ENCODE results near the gene SETD1B. TPM values are rescaled to one million over a fixed set of nuclear protein-coding genes. Genes with fewer than 3 reads are reported as not detected.

Gene SETD1B
- total RNA-seq, 1 donor from 2014 or later = 32.0 TPM

DNA sequence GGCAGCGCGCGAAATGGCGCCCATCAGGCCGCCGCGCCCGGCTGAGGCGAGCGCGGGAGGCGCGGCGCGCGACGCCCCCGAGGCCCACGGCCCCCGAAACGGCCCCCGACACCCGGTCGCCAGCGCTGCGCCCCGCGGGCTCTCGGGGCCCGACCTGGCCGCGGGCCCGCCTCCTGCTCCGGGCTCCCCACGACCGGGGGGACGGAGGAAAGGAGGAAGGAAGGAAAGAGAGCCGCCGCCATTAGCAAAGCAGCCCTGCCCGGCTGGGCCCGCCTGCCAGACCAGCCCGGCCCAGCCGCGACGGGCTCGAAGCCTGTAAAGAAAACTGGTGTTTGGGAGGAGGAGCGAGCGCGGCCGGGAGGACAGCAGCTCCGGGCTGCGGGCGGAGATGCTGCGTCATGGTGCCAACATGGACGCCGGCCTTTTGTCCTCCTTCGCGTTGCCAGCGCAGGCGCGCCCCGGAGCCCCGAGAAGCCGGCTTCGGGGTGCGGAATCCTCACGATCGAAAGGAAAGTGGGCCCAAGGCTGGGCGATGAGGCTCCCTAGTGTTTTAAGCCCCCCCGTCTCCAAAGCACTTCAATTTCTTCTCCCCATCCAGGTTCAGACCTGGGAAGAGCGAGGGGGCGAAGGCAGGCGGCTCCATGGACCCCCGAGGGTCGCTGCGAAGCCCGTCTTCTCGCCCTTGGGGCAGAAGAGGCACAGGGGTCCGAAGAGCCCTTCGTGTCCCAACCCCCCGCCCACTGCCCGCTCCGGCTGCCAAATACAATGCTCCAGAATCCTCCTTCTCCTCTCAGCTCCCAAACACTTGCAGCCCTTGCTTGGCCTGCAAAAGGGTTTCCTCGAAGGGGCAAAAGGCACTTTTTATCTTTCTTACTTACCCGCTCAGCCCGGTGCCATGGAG lies 2.9 kb upstream of the SETD1B start:
- DNase-seq (ENCODE audit: low spot score) = peak; percentile 66
- Mint-ChIP-seq H3K9me3 (no peaks in the 10 kb centered on the region), H3K4me3 (peak overlapping the region; percentile 87), H3K27me3 (ENCODE audit: insufficient read depth) (peaks cover 2% of the 10 kb centered on the region), H3K4me1 (ENCODE audit: low read depth) (peaks cover 32% of the 10 kb centered on the region), H3K27ac (peak overlapping the region; percentile 97), H3K36me3 (ENCODE audit: low read depth) (peaks cover 22% of the 10 kb centered on the region)
- intact Hi-C loops (cut with micrococcal nuclease) = loop anchor here (5.0 to 10.0 kb wide), 3 partner anchors 396 to 1266 kb away; partner anchors contain the start of genes HCAR1, RNF10 and RNF34

GRCh38 chr12:121801595-121802484 lies 2.0 kb upstream of the SETD1B start:
- peaks cover 40% of the 10 kb centered on the region for H3K4me1 Mint-ChIP-seq (ENCODE audit: low read depth)
- peak overlapping the region; percentile 87 for H3K4me3 Mint-ChIP-seq
- peak overlapping the region; percentile 97 for H3K27ac Mint-ChIP-seq
- peaks cover 28% of the 10 kb centered on the region for H3K36me3 Mint-ChIP-seq (ENCODE audit: low read depth)
- peaks cover 2% of the 10 kb centered on the region for H3K27me3 Mint-ChIP-seq (ENCODE audit: insufficient read depth)
- intact Hi-C loops (cut with micrococcal nuclease) = loop anchor here (1.0 to 10.0 kb wide), 6 partner anchors 37 to 1267 kb away; partner anchors contain the start of genes HCAR1, PSMD9, RNF10 and RNF34
- peak; percentile 25 for DNase-seq (ENCODE audit: low spot score)
- H3K9me3 Mint-ChIP-seq = no peaks in the 10 kb centered on the region

DNA sequence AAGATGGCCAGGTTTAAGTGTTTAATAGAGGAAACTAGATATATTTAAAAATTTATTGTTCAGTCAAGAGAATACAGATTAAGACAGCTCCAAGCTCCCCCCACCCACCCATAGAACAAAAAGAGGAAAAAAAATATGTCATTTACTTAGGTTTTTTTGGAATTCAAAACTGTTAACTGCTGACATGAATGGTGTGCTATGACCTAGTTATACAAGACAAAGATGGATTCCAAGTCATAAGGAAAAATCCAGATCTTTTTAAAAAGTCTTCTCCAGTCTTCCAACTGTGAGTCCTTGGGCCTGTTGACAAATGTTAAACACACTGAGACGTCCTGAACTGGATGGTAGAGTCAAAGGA lies 1.3 kb upstream of the SETD1B start:
- Mint-ChIP-seq H3K4me1 (ENCODE audit: low read depth) (peaks cover 41% of the 10 kb centered on the region), H3K9me3 (no peaks in the 10 kb centered on the region), H3K27ac (peak overlapping the region; percentile 97), H3K36me3 (ENCODE audit: low read depth) (peaks cover 28% of the 10 kb centered on the region), H3K27me3 (ENCODE audit: insufficient read depth) (peaks cover 2% of the 10 kb centered on the region), H3K4me3 (peak overlapping the region; percentile 87)
- no peak for DNase-seq (ENCODE audit: low spot score)
- intact Hi-C loops (cut with micrococcal nuclease) = loop anchor here (1.0 to 10.0 kb wide), 6 partner anchors 36 to 1268 kb away; partner anchors contain the start of genes HCAR1, PSMD9, RNF10 and RNF34

DNA sequence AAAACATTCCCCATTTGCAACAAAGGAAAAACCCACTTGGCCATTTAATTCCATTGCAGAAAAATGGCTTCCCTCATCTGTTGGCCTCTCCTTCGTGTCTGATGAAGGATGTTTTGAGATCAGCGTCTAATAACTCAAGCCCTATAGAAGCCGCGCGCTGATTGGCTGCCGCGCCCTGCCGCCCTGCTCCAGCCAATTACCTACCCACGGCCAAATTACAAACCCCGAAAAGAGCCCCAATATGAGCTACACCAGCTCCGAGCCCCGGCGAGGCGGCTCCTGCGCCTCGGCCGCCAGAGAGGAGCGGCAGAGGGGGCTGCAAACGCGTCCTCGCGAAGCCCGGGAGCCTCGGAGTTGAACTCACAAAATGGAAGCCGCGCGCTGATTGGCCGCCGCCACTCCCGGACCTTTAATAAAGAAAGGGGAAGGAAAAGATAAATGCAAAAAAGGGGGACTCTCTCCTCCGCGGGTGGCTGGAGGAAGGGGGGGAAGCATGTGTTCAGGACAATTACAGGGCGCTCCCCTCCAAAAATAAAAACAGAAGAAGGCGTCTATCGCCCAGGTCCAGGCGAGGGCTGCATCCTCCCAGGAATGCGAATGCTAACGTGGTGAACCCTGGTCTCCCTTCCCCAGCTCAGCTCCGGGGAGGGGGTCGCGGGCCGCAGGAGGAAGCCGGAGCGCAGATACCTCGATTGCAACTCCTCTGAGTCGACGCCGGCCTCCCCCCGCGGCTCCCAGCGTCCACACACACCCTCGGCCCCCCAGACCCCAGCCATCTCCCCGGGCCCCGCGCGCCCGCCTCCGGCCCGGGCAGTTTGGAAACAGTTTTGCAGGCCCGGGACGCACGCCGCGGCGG lies 738 bp upstream of the SETD1B start:
- H3K36me3 Mint-ChIP-seq (ENCODE audit: low read depth) = peaks cover 28% of the 10 kb centered on the region
- peak; percentile 83 for DNase-seq (ENCODE audit: low spot score)
- H3K27ac Mint-ChIP-seq = peak overlapping the region; percentile 97
- H3K27me3 Mint-ChIP-seq (ENCODE audit: insufficient read depth) = peaks cover 2% of the 10 kb centered on the region
- H3K4me3 Mint-ChIP-seq = peak overlapping the region; percentile 87
- intact Hi-C loops (cut with micrococcal nuclease) = loop anchor here (1.0 to 10.0 kb wide), 8 partner anchors 8 to 1268 kb away; partner anchors contain the start of genes HCAR1, PSMD9, RNF10 and RNF34
- H3K9me3 Mint-ChIP-seq = no peaks in the 10 kb centered on the region
- H3K4me1 Mint-ChIP-seq (ENCODE audit: low read depth) = peaks cover 40% of the 10 kb centered on the region

GRCh38 chr12:121804417-121805111 lies 755 bp downstream of the SETD1B start:
- peaks cover 30% of the 10 kb centered on the region for H3K4me1 Mint-ChIP-seq (ENCODE audit: low read depth)
- peaks cover 23% of the 10 kb centered on the region for H3K36me3 Mint-ChIP-seq (ENCODE audit: low read depth)
- intact Hi-C loops (cut with micrococcal nuclease) = loop anchor here (5.0 to 10.0 kb wide), 3 partner anchors 400 to 1270 kb away; partner anchors contain the start of genes HCAR1, RNF10 and RNF34
- no peaks in the 10 kb centered on the region for H3K9me3 Mint-ChIP-seq
- DNase-seq (ENCODE audit: low spot score) = no peak
- H3K27ac Mint-ChIP-seq = peak overlapping the region; percentile 97
- H3K4me3 Mint-ChIP-seq = peak overlapping the region; percentile 97
- no peaks in the 10 kb centered on the region for H3K27me3 Mint-ChIP-seq (ENCODE audit: insufficient read depth)

GRCh38 chr12:121805171-121806008 lies 1.6 kb downstream of the SETD1B start:
- no peaks in the 10 kb centered on the region for H3K9me3 Mint-ChIP-seq
- peak overlapping the region; percentile 97 for H3K4me3 Mint-ChIP-seq
- H3K27ac Mint-ChIP-seq = peak overlapping the region; percentile 97
- H3K27me3 Mint-ChIP-seq (ENCODE audit: insufficient read depth) = no peaks in the 10 kb centered on the region
- DNase-seq (ENCODE audit: low spot score) = no peak
- intact Hi-C loops (cut with micrococcal nuclease) = loop anchor here (10.0 kb wide), 2 partner anchors 401 to 1271 kb away; partner anchors contain the start of genes RNF10 and RNF34
- peaks cover 24% of the 10 kb centered on the region for H3K36me3 Mint-ChIP-seq (ENCODE audit: low read depth)
- H3K4me1 Mint-ChIP-seq (ENCODE audit: low read depth) = peaks cover 32% of the 10 kb centered on the region

- Mint-ChIP-seq H3K4me1 (ENCODE audit: low read depth) (peaks cover 36% of the 10 kb centered on the region), H3K27ac (peak overlapping the region; percentile 78), H3K36me3 (ENCODE audit: low read depth) (peaks cover 29% of the 10 kb centered on the region), H3K9me3 (no peaks in the 10 kb centered on the region), H3K27me3 (ENCODE audit: insufficient read depth) (no peaks in the 10 kb centered on the region), H3K4me3 (peak overlapping the region; percentile 97)
- intact Hi-C loops (cut with micrococcal nuclease) = loop anchor here (10.0 kb wide), 2 partner anchors 401 to 1271 kb away; partner anchors contain the start of genes RNF10 and RNF34
- DNase-seq (ENCODE audit: low spot score) = no peak
Observed at GRCh38 chr12:121806009-121806545, 2.3 kb downstream of the SETD1B start.

GRCh38 chr12:121806546-121807423 lies 3.0 kb downstream of the SETD1B start:
- Mint-ChIP-seq H3K9me3 (no peaks in the 10 kb centered on the region), H3K27me3 (ENCODE audit: insufficient read depth) (no peaks in the 10 kb centered on the region), H3K4me1 (ENCODE audit: low read depth) (peaks cover 39% of the 10 kb centered on the region), H3K36me3 (ENCODE audit: low read depth) (peaks cover 24% of the 10 kb centered on the region), H3K27ac (peak overlapping the region; percentile 78), H3K4me3 (peak overlapping the region; percentile 97)
- intact Hi-C loops (cut with micrococcal nuclease) = loop anchor here (10.0 kb wide), 2 partner anchors 402 to 1272 kb away; partner anchors contain the start of genes RNF10 and RNF34
- no peak for DNase-seq (ENCODE audit: low spot score)

GRCh38 chr12:121807642-121808347 lies 4.0 kb downstream of the SETD1B start:
- intact Hi-C loops (cut with micrococcal nuclease) = loop anchor here (10.0 kb wide), 2 partner anchors 403 to 1273 kb away; partner anchors contain the start of genes RNF10 and RNF34
- Mint-ChIP-seq H3K27ac (no peak overlapping the region), H3K4me3 (peak overlapping the region; percentile 37), H3K27me3 (ENCODE audit: insufficient read depth) (no peaks in the 10 kb centered on the region), H3K4me1 (ENCODE audit: low read depth) (peaks cover 35% of the 10 kb centered on the region), H3K36me3 (ENCODE audit: low read depth) (peaks cover 27% of the 10 kb centered on the region), H3K9me3 (no peaks in the 10 kb centered on the region)
- no peak for DNase-seq (ENCODE audit: low spot score)
